GM13976 (cell line): ENCODE data around the gene TEC.

Experiments
- DNase-seq: peaks from one replicate; pipeline ENCODE4 v3.0.0; 2012; ENCODE audit warnings: low spot score
- in situ Hi-C: fragments of 300-500 bp; cut with MboI; formaldehyde crosslinking; loops from one replicate; pipeline ENCODE4 v1.12.0; 2022; ENCODE audit warnings: low sequenced_read_pairs, mixed read lengths, inconsistent platforms; ENCODE audit not compliant: unreplicated experiment
- TF ChIP-seq, protein P1 (sequence below): IDR thresholded peaks from 2 replicates; pipeline ENCODE4 v1.5.1; 2012; ENCODE audit warnings: borderline replicate concordance, mild to moderate bottlenecking; ENCODE audit not compliant: insufficient read depth; ENCODE audit errors: extremely low read depth, missing control alignments, control extremely low read depth

The TEC gene

DNA sequence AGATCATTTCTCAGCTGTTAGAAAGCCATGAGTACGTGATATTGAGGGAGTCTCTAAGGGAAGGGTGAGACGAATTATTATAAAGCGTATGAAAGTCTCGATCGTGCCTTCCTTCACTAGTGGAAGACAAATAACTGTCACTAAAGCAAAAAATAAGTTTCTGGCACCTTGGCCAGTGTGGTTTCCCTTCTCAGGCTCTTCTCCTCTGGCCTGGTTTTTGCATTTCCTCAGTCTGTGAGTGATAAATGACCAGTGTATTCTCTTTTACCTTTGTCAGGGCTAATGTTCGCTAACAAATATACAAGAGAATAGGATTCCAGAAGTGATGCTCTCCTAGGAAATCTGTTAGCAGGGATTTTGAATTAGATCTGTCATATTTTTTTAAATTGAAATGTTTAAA, 155.2 kb downstream of the TEC start:
- DNase-seq, result no peak
- TF ChIP-seq, protein P1, sequence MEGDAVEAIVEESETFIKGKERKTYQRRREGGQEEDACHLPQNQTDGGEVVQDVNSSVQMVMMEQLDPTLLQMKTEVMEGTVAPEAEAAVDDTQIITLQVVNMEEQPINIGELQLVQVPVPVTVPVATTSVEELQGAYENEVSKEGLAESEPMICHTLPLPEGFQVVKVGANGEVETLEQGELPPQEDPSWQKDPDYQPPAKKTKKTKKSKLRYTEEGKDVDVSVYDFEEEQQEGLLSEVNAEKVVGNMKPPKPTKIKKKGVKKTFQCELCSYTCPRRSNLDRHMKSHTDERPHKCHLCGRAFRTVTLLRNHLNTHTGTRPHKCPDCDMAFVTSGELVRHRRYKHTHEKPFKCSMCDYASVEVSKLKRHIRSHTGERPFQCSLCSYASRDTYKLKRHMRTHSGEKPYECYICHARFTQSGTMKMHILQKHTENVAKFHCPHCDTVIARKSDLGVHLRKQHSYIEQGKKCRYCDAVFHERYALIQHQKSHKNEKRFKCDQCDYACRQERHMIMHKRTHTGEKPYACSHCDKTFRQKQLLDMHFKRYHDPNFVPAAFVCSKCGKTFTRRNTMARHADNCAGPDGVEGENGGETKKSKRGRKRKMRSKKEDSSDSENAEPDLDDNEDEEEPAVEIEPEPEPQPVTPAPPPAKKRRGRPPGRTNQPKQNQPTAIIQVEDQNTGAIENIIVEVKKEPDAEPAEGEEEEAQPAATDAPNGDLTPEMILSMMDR, result no peak
- in situ Hi-C loops, result loop anchor here (25.0 kb wide), 1 partner anchor 848 kb away; no protein-coding TSS in a partner anchor

DNA sequence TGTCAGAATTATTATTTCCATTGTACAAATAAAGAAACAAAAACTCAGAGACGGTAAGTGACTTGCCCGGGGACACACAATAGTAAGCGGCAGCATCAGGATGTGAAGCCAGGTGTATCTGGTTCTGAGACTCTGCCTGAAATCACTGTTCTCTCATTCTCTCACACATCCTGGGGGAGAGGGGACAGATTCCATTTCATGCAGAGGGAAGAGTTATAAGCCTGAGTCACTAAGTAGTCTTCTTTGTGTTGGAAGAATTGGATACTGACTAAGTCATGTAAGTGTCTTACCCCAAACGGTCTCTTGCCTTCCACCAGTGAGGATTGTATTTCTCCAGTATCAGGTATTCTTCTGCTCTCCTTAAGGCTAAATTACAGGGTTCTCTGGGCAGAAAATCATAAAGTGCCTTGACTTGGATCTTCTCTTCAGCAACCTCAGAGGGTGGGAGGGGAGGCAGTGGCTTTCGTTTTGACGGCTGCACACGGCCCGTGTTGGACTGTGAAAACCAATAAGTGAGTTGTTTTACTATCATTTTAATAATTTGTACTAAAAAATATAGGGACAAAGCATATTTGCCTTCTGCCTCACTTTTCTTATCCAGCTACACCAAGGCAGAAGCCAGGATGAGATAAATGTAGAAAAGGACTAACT, 157.5 kb downstream of the TEC start:
- in situ Hi-C loops, result loop anchor here (25.0 kb wide), 1 partner anchor 850 kb away; no protein-coding TSS in a partner anchor
- TF ChIP-seq, protein P1, result no peak

GRCh38 chr4:48110452-48110978, 159.1 kb downstream of the TEC start:
- TF ChIP-seq, protein P1, result no peak
- DNase-seq, result no peak
- in situ Hi-C loops, result loop anchor here (25.0 kb wide), 1 partner anchor 852 kb away; no protein-coding TSS in a partner anchor

More for the DNA sequence above, 157.5 kb downstream of the TEC start:
- DNase-seq, result no peak

GRCh38 chr4:48109413-48110263, 160.0 kb downstream of the TEC start:
- peak; percentile 59 for DNase-seq
- in situ Hi-C loops, result loop anchor here (25.0 kb wide), 1 partner anchor 853 kb away; no protein-coding TSS in a partner anchor
- TF ChIP-seq, protein P1, result peak; percentile 64

DNA sequence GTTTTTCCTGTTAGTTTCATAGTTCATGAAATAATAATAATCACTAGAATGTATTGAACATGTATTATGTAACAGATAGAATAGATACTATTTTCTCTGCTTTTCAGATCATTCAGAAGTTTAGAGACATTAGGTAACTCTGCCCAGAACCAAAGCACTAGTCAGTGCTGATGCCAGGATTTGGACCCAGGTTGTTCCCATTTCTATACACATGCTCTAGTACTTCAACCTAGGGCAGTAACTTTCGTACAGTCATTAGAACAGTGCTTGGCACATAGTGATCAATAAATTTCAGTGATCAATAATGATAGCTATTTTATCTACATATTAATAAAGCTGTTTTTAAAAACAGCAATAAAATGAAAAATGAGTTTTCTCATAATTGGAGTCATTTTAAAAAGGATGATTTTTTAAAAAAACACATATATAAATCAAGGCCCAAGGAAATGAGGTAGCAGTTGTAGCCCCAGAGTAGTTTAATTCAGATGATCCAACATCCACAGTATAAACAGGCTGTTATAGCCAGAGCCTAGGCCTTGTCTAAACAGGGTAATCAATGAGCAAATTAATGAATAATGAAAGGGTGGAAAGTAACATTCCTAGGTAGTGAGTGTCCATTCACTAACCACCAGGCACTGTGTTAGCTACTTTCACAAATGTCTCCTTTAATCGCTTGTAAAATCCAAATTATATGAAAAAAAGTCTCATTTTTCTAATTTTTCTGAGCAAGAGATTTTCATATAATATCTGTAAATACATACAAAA, 161.1 kb downstream of the TEC start:
- DNase-seq, result no peak
- TF ChIP-seq, protein P1, result no peak
- in situ Hi-C loops, result loop anchor here (25.0 kb wide), 1 partner anchor 854 kb away; no protein-coding TSS in a partner anchor

GRCh38 chr4:48105230-48105629, 164.4 kb downstream of the TEC start:
- no peak for DNase-seq
- TF ChIP-seq, protein P1, result no peak
- in situ Hi-C loops, result loop anchor here (25.0 kb wide), 1 partner anchor 857 kb away; no protein-coding TSS in a partner anchor
